IPS-18c (cell line): Measurements from ENCODE around the gene RAPGEF1.

Source experiments
- H3K4me3 ChIP-seq: 2 replicates; pipeline ENCODE4 v1.7.0; 2013; ENCODE audit warnings: low read depth, mild to moderate bottlenecking, low read length, moderate library complexity; ENCODE audit not compliant: insufficient read depth
- H3K9me3 ChIP-seq: one replicate; pipeline ENCODE4 v1.6.1; 2013; ENCODE audit warnings: mild to moderate bottlenecking, low read length, moderate library complexity; ENCODE audit not compliant: control insufficient read depth, insufficient read depth

The RAPGEF1 gene

GRCh38 chr9:131619680-131620079 lies 120.2 kb downstream of the RAPGEF1 start:
- H3K4me3 ChIP-seq: no peak overlapping the region
- no peaks in the 10 kb centered on the region for H3K9me3 ChIP-seq

DNA sequence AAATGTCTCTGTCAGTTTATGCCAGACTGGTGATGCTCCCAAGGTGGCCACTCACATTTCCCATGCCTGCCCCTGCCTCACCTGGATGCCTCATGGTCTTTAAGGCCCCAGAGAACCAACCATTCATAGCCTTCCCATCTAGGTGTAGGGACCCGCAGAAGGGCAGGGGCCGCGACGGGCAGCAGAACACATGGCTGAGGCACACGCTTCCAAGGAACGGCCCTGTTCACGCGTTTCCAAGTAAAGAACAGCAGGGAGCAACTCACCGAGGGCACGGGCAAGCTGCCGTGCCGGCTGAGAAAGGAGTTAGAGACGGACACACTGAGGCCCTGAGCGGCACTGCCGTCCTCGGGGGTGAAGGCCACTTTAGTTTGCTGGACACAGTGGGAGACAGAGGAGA lies 121.1 kb downstream of the RAPGEF1 start:
- Histone ChIP-seq H3K4me3 (no peak overlapping the region), H3K9me3 (no peaks in the 10 kb centered on the region)

- H3K4me3 ChIP-seq: no peak overlapping the region
- no peaks in the 10 kb centered on the region for H3K9me3 ChIP-seq
Measured at GRCh38 chr9:131618071-131618479, 121.8 kb downstream of the RAPGEF1 start.

DNA sequence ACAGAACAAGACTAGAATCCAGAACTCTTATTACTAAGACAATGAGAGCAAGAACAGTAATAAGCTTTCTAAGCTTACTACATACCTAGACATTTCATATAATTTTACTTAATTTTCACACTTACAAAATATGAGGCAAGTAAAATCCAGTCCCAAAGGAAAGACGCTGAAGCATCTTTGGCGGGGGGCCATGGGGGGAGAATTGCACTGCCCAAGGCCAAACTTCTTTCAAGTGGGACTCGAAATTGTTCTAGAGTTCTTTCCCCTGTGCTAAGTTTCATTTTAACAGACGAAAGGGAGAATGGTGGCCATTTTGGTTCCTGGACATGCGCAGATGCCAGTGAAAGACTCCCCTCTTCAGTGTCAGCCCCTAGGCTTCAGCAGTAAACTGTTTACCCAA lies 122.3 kb downstream of the RAPGEF1 start:
- H3K9me3 ChIP-seq: no peaks in the 10 kb centered on the region
- H3K4me3 ChIP-seq: no peak overlapping the region

DNA sequence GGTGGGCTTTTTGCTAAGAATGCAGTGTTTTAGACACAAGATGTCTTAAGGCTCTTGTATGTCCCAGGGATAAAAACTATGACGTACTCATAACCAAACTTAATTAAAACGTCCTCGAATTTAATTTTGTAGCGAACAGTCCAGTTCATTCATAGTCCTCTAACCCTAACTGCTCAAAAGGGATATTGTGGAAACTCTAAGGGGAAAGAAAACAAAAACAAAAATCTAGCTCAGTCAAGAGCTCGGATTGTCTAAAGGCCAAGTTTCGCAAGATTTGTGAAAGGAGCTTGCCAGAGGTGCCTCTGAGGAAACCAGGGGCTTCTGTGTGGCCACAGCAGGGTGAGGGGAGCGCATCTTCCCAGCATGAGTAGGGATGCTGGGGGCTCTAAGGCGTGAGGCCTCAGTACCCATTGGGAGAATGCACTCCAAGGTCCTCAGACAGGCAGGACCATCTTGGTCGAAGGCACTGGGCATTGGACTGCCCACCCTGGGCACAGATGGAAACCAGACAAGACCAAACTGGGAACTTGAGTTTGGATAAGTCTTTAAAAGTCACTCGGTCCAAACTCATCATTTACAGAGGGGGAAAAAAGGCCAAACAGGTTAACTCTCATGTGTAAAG lies 122.8 kb downstream of the RAPGEF1 start:
- H3K4me3 ChIP-seq: no peak overlapping the region
- no peaks in the 10 kb centered on the region for H3K9me3 ChIP-seq

- no peaks in the 10 kb centered on the region for H3K9me3 ChIP-seq
Measured at GRCh38 chr9:131614340-131614915, 125.4 kb downstream of the RAPGEF1 start.

DNA sequence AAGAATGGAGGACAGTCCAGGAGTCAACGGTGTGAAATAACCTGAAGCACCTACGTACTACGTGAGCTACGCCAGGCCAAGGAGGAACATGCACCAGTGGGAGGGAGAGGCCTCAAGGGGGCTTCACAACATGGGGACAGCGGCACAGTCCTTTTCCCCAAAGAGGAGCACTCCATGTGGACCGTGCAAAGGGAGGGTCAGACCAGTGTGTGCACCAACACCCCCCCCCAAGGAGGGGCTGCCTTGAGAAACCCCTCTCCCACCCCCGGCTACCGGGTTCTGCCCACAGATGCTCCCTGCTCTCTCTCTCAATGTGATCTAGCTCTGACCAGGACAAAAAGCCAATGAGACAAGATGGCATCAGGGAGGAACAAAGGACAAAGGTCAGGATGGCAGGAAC lies 126.0 kb downstream of the RAPGEF1 start:
- H3K9me3 ChIP-seq: no peaks in the 10 kb centered on the region
- no peak overlapping the region for H3K4me3 ChIP-seq

More at GRCh38 chr9:131614340-131614915, 125.4 kb downstream of the RAPGEF1 start:
- H3K4me3 ChIP-seq: no peak overlapping the region

DNA sequence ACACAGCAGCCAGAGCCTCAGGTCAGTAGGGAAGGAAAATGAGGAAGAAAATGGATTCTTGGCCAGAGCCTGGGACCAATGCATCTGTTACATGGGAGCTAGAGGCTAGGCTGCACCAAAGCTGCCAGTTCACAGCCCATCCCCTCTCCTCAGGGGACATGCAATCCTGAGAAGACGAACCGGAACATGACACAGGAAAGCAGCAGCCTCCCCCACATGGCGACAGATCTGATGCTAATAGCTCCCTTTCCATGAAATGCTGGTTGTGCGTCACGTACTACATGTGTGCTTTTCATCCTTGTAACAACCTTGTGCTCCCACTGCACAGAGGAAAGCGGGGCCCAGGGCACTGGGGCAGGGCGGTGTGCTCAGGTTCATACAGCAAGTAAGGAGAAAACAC lies 127.0 kb downstream of the RAPGEF1 start:
- no peak overlapping the region for H3K4me3 ChIP-seq
- no peaks in the 10 kb centered on the region for H3K9me3 ChIP-seq

DNA sequence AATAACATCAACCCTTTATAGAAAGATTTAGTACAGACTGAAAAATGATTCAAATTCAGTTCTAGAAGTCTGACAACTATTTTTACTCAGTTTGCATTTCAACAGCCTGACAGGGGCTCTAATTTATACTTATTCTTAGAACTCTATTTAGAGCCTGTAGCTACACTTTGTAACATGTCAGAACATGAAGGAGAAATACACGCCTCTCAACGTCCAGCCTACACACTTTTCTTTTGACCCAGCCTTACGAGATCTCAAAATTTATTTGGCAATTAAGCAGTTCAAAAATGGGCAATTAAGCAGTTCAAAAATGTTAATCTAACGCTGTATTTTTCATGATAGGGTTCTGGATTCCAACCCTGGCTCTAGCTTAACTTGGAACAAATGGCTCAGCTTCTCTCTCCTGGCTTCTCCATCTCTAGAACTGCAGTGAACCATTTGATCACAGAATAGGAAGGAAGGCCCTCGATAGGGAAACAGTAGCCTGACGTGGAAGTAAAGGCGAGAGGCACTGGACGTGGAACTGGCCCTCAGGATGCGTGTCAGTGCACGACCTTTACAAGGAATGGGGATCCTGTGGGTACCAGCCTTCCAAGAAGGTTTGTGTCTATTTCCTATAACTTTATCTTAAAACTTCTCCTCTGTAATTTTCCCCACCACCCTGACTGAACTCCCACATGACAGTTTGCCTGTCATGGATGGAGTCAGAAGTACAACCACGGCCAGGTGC lies 128.1 kb downstream of the RAPGEF1 start:
- no peak overlapping the region for H3K4me3 ChIP-seq
- no peaks in the 10 kb centered on the region for H3K9me3 ChIP-seq

- Histone ChIP-seq H3K4me3 (no peak overlapping the region), H3K9me3 (no peaks in the 10 kb centered on the region)
Measured at GRCh38 chr9:131610231-131610761, 129.6 kb downstream of the RAPGEF1 start.

DNA sequence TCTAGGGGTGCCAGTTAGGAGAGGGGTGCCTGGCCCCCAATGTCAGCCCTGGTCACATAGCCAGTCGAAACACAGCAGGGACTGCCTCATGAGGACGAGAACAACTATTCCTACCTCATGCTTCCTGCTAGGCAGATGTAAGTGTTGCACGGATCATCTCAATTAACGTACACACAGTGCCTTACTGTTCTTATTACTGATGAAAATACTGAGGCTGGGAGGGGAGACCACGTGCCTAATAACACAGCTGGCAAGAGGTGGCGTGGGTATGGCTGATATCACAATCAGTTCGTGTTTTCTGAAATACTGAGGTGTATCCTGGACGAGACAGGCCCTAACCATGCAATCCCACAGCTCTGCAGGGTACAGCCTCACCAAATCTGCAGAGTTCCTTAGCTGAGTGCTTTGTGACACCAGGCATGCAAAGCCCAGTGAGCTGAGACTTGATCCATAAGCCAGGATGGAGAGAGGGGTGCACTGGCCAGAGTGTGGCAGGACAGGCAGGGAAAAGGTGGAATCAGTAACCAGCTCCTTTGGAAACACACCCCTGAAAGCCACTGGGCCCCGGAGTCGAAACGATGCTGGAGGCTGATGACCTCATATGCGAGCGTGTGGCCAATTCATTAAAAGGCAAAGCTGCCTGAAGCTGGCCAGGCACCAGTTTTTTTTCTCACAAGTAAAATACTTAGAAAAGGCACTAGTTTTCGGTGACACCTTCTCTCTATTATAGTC lies 130.6 kb downstream of the RAPGEF1 start:
- no peak overlapping the region for H3K4me3 ChIP-seq
- no peaks in the 10 kb centered on the region for H3K9me3 ChIP-seq

DNA sequence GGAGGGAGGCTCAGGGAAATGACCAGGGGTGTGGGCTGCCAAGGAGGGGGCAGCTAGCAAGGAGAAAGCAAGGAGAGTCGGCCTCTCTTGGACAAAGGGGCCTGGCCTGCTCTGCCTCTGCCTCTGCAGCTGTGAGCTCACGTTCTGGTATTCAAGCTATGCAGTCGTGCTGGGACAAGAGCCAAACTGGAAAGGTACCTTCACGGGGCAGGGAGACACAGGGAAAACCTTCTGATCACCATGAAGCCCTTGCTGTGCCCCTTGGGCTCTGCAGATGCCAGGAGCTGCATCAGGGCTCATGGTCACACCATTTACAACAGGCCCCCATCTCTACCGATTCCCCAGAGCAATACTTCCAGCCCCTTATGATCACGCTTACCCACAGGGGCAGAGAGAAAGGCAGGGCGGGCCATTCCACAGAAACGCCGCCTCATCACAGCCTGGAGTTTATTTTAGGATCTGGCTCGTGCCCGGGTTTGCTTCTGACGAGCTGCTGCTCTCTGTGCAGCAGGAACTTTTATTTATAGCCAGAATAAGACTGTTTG lies 131.3 kb downstream of the RAPGEF1 start:
- Histone ChIP-seq H3K4me3 (no peak overlapping the region), H3K9me3 (no peaks in the 10 kb centered on the region)

- H3K9me3 ChIP-seq: no peaks in the 10 kb centered on the region
- no peak overlapping the region for H3K4me3 ChIP-seq
Measured at GRCh38 chr9:131607591-131607990, 132.3 kb downstream of the RAPGEF1 start.

DNA sequence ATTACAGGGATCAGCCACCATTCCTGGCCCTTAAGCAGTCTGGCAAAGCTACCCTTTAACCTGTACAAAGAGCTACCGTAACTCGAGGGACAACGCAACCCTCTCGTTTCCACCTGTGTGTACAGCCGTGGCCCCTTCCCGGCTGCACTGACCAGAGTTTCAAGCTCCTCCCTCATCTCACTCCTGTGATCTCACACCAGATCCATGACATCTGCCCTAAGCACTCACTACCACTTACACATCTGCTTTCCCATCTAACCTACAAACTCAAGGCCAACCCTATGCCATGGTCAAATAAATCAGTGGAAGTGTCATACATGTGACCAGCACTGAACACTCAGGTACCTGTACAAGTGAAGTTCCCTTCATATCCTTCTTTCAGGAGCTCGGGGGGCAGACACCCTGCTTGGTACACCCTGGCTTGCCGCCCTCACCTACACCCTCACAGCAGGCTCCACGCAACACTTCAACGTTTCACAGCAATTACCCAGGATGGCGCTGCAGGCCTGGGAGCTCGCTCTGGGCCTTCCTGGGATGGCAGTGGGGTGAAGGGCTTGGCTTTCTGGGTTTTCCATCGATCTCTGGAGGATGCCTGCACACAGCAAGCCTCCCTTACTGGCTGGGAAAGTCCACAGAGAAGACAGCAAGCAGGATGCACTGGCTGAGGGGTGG lies 132.8 kb downstream of the RAPGEF1 start:
- Histone ChIP-seq H3K4me3 (no peak overlapping the region), H3K9me3 (no peaks in the 10 kb centered on the region)

DNA sequence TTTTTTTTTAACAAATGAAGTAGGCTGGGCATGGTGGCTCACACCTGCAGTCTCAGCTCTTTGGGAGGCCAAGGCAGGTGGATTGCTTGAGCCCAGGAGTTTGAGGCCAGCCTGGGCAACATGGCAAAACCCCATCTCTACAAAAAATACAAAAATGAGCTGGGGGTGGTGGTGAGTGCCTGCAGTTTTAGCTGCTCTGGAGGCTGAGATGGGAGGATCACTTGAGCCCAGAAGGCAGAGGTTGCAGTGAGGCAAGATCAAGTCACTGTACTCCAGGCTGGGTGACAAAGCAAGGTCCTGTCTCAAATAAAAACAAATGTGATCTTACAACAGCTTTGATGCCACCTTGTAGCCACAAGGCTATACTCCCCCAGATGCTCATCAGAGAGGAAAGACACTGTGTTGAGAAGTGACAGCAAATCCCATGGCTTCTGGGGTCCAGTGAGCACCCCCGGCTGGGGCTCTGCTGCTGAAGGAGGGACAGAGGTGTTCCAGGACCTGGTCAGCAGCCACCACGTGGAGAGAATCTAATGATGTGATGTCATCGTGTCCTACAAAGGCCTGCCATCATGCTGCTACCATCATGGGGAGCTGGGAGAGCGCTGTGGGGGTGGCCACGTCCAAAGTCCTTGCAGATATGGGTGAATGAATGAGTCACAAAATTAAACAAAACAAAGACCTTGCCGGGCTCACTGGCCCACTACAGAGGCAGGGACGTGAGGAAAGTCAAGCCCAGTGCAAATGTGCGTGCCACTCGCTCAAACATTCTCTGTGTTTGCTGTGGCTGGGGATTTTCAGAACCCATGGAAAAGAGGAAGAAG lies 133.9 kb downstream of the RAPGEF1 start:
- no peaks in the 10 kb centered on the region for H3K9me3 ChIP-seq
- no peak overlapping the region for H3K4me3 ChIP-seq

DNA sequence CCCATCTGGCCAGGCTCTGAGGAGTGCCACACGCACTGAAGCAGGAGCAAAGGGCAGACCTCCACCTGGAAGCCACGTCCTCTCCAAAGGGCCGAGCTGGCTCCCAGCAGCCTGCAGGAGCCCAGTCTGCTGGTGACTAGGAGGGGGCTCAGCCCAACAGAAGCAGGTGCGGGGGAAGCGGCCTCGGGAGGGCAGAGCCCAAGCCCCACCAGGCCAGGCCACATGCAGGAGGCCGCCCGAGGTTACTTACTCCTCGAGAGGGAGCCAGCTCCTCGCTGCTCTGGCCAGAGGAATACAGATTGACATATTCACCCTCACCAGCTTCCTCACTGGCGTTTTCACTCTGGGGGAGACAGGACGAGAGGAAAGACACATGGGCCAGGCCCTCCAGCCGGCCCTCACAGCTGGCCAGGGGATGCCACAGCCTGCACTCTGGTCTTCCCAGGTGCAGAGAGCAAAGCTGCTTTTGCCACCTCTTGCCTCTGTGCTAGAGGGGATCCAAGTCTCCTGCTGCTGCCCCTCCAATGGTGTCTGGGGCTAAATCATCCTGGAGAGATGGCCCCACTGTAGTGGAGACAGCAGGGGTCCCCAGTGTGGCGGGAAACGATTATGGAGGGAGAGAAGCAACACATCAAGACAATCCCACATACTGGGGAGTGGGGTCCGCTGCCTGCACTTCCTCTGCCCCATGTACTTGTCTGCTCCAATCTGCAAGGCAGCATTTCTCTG lies 136.0 kb downstream of the RAPGEF1 start:
- H3K9me3 ChIP-seq: no peaks in the 10 kb centered on the region
- no peak overlapping the region for H3K4me3 ChIP-seq
